ENCODE measurements around the gene NANOG. TPM values are rescaled to one million over a fixed set of nuclear protein-coding genes. Genes with fewer than 3 reads are reported as not detected.
"Not testable (repeated sequence)": the region's sequence is repeated elsewhere in the genome, so short reads cannot be mapped to it uniquely, and the experiment has no call there.

The NANOG gene
- total RNA-seq (2021) (not detected in 2 replicates), Bru-seq, nascent RNA (percentile 7 among the genes with signal in this experiment), BruChase-seq, experiment 1, labeled RNA remaining after a 2-hour chase (percentile 14 among the genes with signal in this experiment), BruChase-seq, experiment 2, labeled RNA remaining after a 6-hour chase (percentile 7 among the genes with signal in this experiment)
- long read RNA-seq = 0 reads

DNA sequence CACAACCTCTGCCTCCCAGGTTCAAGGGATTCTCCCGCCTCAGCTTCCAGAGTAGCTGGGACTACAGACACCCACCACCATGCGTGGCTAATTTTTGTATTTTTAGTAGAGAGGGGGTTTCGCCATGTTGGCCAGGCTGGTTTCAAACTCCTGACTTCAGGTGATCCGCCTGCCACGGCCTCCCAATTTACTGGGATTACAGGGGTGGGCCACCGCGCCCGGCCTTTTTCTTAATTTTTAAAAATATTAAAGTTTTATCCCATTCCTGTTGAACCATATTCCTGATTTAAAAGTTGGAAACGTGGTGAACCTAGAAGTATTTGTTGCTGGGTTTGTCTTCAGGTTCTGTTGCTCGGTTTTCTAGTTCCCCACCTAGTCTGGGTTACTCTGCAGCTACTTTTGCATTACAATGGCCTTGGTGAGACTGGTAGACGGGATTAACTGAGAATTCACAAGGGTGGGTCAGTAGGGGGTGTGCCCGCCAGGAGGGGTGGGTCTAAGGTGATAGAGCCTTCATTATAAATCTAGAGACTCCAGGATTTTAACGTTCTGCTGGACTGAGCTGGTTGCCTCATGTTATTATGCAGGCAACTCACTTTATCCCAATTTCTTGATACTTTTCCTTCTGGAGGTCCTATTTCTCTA, at the start of gene NANOG:
TSS of gene NANOG (plus strand) at position 519 of the 645 bp plus-strand sequence. CDS start 213 bp downstream, outside the sequence.
- H3K4me1 ChIP-seq (replicated peaks; ENCODE audit: insufficient read depth); H3K9me3 ChIP-seq (ENCODE audit: insufficient read depth, low read depth); H3K4me2 ChIP-seq; H3K27ac ChIP-seq; H3K9me2 ChIP-seq (ENCODE audit: insufficient read depth); DNase-seq; BruUV-seq (replicated peaks); POLR2A ChIA-PET (ENCODE audit: unreplicated experiment); H3F3A ChIP-seq (ENCODE audit: insufficient read depth, low read depth); H3K36me3 ChIP-seq (ENCODE audit: low read depth); H4K20me1 ChIP-seq (ENCODE audit: insufficient read depth); H3K27me3 ChIP-seq (ENCODE audit: insufficient read depth, low read depth); intact Hi-C loops (cut with micrococcal nuclease; ENCODE audit: unreplicated experiment); H2AFZ ChIP-seq; H3K4me3 ChIP-seq; H3K79me2 ChIP-seq (ENCODE audit: low read depth): not testable (repeated sequence)
- CTCF ChIA-PET = interaction anchor here (0.6 kb wide), 1 partner anchor 11 kb away, joined by 3 read pairs; no protein-coding TSS in a partner anchor

DNA sequence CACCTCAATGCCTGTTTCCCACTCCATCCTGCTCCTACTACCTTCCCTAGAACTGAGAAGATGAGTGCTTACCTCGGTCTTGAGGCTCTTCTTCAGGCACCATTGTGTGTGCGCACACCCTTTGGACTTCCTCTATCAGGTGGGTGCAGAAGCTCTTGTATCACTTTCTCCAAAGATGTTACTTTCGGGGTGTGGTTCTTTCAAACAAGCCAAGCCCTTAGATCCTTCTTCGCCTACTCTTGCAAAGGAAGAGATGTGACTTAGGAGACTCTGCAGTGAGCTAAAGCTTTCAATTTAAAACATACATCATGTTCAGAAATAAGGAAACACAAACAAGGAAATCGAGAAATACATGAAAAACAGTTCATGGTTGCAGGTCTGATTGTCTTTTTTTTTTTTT, 42.0 kb upstream of the NANOG start, which contains the start of gene CLEC4C:
TSS of gene CLEC4C (minus strand) at position 130 of the 400 bp plus-strand sequence. CDS start at position 103, 27 bp downstream.
- Histone ChIP-seq H3K36me3 (ENCODE audit: low read depth) (no peaks in the 10 kb centered on the region), H3K27ac (no peak within 1 kb of the TSS), H3K4me3 (no peak within 1 kb of the TSS), H3K9me2 (ENCODE audit: insufficient read depth) (no peaks in the 10 kb centered on the region), H3K27me3 (ENCODE audit: insufficient read depth, low read depth) (no peaks in the 10 kb centered on the region), H3K79me2 (ENCODE audit: low read depth) (no peaks in the 10 kb centered on the region), H3K4me2 (no peak within 1 kb of the TSS), H3F3A (ENCODE audit: insufficient read depth, low read depth) (no peaks in the 10 kb centered on the region), H2AFZ (no peak within 1 kb of the TSS), H3K9me3 (ENCODE audit: insufficient read depth, low read depth) (no peaks in the 10 kb centered on the region), H4K20me1 (ENCODE audit: insufficient read depth) (no peaks in the 10 kb centered on the region), H3K4me1 (replicated peaks; ENCODE audit: insufficient read depth) (no peaks in the 10 kb centered on the region)
- BruUV-seq (replicated peaks) = no TSS peak
- intact Hi-C loops (cut with micrococcal nuclease; ENCODE audit: unreplicated experiment) = no loop called here
- TF ChIP-seq EZH2 (IDR thresholded peaks at IDR 0.05; ENCODE audit: low read depth) = no peak
- TF ChIP-seq, protein P1, sequence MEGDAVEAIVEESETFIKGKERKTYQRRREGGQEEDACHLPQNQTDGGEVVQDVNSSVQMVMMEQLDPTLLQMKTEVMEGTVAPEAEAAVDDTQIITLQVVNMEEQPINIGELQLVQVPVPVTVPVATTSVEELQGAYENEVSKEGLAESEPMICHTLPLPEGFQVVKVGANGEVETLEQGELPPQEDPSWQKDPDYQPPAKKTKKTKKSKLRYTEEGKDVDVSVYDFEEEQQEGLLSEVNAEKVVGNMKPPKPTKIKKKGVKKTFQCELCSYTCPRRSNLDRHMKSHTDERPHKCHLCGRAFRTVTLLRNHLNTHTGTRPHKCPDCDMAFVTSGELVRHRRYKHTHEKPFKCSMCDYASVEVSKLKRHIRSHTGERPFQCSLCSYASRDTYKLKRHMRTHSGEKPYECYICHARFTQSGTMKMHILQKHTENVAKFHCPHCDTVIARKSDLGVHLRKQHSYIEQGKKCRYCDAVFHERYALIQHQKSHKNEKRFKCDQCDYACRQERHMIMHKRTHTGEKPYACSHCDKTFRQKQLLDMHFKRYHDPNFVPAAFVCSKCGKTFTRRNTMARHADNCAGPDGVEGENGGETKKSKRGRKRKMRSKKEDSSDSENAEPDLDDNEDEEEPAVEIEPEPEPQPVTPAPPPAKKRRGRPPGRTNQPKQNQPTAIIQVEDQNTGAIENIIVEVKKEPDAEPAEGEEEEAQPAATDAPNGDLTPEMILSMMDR (conservative IDR thresholded peaks at IDR 0.05) = no peak
- POLR2A ChIA-PET (ENCODE audit: unreplicated experiment) = no interaction called here
- CTCF ChIA-PET = interaction anchor here (0.6 kb wide), 1 partner anchor 228 kb away, joined by 12 read pairs; no protein-coding TSS in a partner anchor
- no peak for DNase-seq

DNA sequence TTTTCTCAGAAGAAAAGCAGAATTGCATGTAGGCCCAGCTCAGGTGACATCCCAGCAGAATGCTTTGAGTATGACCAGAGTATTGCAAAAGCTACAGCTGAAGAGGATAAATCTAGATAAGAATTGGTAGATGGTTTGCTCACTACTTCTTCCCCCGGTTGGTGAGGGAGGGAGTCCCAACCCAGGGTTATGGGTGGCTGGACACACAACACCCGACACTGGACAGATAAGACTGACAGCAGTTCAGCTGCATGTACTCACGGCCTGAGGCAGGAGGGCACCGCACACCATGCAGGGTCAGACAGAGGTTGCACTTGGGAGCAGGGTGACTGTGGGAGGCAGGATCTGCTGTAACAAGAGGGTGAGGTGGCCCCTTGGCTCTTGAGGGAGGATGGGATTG, 40.4 kb upstream of the NANOG start:
- no peaks in the 10 kb centered on the region for H3K27me3 ChIP-seq (ENCODE audit: insufficient read depth, low read depth)
- H3K9me3 ChIP-seq (ENCODE audit: insufficient read depth, low read depth) = no peaks in the 10 kb centered on the region
- POLR2A ChIA-PET (ENCODE audit: unreplicated experiment) = no interaction called here
- CTCF ChIA-PET = no interaction called here
- no peak overlapping the region for H3K27ac ChIP-seq
- H3K79me2 ChIP-seq (ENCODE audit: low read depth) = no peaks in the 10 kb centered on the region
- no peaks in the 10 kb centered on the region for H3K4me1 ChIP-seq (replicated peaks; ENCODE audit: insufficient read depth)
- no TSS peak for BruUV-seq (replicated peaks)
- H3K4me3 ChIP-seq = no peak overlapping the region
- intact Hi-C loops (cut with micrococcal nuclease; ENCODE audit: unreplicated experiment) = no loop called here
- no peaks in the 10 kb centered on the region for H3K36me3 ChIP-seq (ENCODE audit: low read depth)
- TF ChIP-seq, protein P1 (conservative IDR thresholded peaks at IDR 0.05) = no peak
- no peak for TF ChIP-seq EZH2 (IDR thresholded peaks at IDR 0.05; ENCODE audit: low read depth)
- H3K9me2 ChIP-seq (ENCODE audit: insufficient read depth) = no peaks in the 10 kb centered on the region
- no peaks in the 10 kb centered on the region for H3F3A ChIP-seq (ENCODE audit: insufficient read depth, low read depth)
- no peak overlapping the region for H3K4me2 ChIP-seq
- H4K20me1 ChIP-seq (ENCODE audit: insufficient read depth) = no peaks in the 10 kb centered on the region
- H2AFZ ChIP-seq = no peak overlapping the region
- no peak for DNase-seq

Measured in PC-9 (cell line).